ENCODE results near the gene RTKN.
"Not testable (repeated sequence)": the region's sequence is repeated elsewhere in the genome, so short reads cannot be mapped to it uniquely, and the experiment has no call there.

Gene RTKN

DNA sequence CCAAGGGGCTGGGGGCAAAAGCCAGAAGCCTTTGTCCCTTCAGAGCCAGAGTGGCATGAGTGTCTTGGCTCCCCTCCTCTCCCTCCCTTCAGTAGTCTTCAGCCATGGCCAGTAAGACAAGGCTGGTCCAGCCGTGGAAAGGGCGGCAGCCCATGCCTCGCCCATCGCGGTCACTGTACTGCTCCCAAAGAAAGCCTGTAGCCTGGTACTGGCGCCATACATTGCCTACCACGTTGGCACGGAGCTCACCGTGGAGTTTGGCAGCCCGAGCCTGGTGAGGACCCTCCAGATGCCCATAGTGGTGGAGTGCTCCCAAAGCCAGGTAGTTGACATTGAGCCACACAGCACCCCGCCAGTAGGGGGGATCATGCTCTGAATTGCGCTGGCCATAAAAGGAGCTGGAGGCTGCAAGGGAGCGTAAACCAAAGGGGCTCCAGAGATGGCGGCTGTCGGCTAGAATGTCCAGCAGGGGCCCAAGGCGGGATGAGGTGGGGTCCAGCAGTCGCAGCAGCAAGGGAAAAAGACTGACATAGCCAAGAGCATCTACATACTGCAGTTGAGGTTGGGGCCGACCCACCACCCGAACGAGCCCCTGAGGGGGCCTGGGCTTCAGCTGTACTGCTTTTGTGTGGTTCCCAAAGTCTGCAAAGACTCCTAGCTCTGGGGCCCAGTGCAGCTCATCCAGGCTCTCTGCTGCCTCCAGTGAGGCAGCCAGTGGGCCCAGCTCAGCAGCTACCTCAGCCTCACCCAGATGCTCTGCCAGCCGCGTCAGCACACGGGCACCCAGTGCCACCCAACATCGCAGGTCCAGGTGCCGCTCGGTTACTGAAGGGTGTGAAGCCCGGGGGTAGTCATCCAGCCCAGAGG is 19.7 kb upstream of the RTKN start:
- no peak for FAIRE-seq
- DNase-seq (ENCODE audit: insufficient read length, low spot score): no peak

DNA sequence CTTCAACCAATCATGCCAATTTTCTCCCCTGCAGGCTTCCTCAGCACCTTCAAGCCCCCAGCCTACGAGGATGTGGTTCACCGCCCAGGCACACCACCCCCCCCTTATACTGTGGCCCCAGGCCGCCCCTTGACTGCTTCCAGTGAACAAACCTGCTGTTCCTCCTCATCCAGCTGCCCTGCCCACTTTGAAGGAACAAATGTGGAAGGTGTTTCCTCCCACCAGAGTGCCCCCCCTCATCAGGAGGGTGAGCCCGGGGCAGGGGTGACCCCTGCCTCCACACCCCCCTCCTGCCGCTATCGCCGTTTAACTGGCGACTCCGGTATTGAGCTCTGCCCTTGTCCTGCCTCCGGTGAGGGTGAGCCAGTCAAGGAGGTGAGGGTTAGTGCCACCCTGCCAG is 18.4 kb upstream of the RTKN start:
- not testable (repeated sequence) for DNase-seq (ENCODE audit: insufficient read length, low spot score); FAIRE-seq

DNA sequence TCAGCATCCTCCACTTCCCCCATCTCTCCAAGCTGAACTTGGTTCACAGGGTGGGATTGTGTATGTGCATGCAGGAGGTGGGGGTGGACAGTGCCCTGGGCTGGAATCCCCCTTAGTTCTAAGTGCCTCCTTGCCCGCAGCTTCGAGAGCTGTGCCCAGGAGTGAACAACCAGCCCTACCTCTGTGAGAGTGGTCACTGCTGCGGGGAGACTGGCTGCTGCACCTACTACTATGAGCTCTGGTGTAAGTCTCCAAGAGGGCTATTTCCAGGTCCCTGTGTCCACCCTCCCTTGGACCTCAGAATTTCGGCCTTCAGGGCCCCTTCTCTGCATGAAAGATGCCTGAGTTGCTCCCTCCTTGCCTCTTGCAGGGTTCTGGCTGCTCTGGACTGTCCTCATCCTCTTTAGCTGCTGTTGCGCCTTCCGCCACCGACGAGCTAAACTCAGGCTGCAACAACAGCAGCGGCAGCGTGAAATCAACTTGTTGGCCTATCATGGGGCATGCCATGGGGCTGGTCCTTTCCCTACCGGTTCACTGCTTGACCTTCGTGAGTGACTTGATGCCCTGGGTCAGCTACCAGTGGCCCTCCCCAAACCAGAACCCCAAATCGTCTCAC is 17.9 kb upstream of the RTKN start:
- not testable (repeated sequence) for DNase-seq (ENCODE audit: insufficient read length, low spot score); FAIRE-seq

DNA sequence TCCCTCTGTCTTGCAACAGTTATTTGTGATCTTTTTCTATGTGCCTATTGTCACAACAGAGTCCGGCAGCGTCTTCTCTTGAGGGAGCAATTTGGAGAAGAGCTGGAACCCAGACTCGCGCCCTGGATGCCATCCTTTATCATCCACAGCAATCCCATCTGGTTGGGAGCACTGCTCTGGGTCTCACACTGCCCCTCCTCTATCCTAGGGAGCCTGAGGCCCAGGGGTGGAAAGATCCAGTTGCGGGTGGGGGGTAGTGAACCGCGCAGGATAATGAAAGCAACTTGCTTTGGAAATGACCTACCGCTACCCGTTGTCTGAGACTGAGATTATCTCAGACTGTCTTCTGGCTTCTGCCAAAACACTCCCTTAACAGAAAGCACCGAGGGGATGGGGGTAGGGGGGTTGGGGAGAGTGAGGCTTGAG is 17.2 kb upstream of the RTKN start:
- no peak for DNase-seq (ENCODE audit: insufficient read length, low spot score)
- FAIRE-seq: no peak

DNA sequence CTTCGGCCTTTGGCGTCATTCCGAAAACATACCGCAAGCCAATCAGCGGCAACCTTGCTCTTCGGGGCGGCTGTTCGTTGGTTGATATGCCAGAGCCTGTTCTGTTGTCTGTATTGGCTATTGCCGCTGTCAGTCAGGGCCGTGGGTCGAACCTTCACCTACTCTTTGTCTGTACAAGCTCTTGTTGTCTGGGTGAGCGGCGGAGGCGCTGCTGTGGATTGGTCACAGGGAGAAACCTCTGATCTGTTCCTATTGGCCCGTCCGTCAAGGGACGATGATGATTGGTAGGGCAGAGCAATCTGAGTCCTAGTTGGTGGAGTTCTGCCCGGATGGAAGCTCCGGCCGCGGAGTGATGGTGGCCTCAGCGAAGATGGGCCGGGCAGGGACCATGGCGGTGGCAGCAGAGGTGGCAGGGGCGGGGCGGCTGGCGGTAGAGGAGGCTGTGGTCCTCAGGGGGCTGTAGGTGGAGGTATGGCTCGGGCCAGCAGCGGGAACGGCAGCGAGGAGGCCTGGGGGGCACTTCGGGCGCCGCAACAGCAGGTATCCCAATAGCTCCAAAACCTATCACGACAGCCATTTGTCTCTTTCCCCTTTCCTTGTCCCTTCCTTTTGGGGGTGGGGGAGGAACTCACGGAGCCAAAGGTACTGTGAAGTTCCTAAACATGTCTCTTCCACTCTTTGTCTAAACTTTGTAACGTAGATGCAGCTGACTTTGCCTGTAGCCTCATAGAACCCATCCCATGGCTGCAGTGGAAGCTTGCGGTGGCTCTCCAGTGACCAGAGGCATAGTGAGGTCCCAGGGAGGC is 16.6 kb upstream of the RTKN start, which contains the start of gene WBP1:
TSS of gene WBP1 (plus strand) at position 307 of the 806 bp plus-strand sequence. CDS start at position 472, 165 bp downstream.
- FAIRE-seq (peak; percentile 97), DNase-seq (ENCODE audit: insufficient read length, low spot score) (peak; percentile 100)

DNA sequence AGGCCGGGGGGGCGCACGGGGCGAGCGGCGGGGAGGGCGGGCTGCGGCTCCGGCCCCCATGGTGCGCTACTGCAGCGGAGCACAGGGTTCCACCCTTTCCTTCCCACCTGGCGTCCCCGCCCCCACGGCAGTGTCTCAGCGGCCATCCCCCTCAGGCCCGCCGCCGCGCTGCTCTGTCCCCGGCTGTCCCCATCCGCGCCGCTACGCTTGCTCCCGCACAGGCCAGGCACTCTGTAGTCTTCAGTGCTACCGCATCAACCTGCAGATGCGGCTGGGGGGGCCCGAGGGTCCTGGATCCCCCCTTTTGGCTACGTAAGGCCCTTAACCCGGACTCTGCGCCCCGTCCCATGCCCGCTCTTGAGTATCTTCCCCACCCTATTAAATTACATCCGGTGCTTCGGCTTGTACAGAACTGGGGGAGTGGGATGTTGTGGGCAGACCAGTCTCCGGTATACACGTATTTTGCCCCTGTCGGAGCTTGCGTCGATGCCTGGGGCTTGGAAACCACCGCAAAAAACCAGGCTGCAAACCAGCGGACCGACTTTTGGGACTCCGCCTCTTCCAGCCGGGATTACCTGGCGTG is 15.9 kb upstream of the RTKN start:
- DNase-seq (ENCODE audit: insufficient read length, low spot score) (peak; percentile 59), FAIRE-seq (no peak)

DNA sequence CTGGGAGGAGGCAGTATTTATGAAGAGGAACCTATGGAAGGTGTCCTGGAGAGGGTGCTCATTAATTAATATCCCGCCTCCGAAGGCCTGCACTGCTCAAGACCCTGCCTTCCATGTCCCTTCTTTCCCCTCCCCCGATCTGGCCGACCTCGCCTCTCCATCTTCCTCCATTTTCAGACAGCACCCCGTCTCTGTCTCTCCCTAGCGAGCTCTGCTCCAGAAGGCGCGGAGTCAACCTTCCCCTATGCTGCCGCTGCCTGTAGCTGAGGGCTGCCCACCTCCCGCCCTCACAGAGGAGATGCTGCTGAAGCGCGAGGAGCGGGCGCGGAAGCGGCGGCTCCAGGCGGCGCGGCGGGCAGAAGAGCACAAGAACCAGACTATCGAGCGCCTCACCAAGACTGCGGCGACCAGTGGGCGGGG is 15.4 kb upstream of the RTKN start:
- FAIRE-seq (no peak), DNase-seq (ENCODE audit: insufficient read length, low spot score) (no peak)

DNA sequence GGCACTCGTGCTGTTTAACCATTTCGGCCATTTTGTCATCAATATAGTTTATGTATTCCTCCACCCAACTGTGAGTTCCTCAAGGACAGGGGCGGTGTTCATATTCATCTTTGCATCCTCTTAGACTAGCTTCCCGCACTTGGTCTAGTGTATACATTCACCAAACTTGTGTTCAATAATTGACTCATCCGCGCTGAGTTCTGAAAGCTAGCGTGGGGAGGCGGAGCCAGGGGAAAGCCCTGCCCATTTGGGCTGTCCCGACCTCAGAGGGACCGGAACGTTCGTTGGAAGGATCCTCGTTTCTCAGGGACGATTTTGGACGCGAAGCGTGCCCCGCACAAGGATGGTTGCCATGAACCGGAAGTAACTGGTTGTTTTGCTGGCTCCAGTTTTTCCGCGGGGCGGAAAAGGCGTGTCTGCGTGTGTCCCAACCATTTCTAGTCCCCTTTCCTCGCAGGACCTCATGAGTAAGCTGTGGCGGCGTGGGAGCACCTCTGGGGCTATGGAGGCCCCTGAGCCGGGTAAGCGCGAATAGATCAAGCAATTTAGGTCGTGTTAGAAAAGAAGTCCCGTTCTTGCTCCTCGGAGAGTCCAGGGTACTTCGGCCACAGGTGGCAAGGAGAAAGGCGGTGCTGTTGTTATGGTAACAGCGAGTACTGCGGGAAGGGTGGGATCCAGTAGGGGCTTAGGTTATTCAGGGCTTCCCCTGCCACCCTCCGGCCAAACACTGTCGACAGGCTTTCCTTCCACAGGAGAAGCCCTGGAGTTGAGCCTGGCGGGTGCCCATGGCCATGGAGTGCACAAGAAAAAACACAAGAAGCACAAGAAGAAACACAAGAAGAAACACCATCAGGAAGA is 13.1 kb upstream of the RTKN start, which contains the start of gene INO80B:
TSS of gene INO80B (plus strand) at position 434 of the 858 bp plus-strand sequence. CDS start at position 464, 30 bp downstream.
- FAIRE-seq (peak; percentile 94), DNase-seq (ENCODE audit: insufficient read length, low spot score) (peak; percentile 95)

DNA sequence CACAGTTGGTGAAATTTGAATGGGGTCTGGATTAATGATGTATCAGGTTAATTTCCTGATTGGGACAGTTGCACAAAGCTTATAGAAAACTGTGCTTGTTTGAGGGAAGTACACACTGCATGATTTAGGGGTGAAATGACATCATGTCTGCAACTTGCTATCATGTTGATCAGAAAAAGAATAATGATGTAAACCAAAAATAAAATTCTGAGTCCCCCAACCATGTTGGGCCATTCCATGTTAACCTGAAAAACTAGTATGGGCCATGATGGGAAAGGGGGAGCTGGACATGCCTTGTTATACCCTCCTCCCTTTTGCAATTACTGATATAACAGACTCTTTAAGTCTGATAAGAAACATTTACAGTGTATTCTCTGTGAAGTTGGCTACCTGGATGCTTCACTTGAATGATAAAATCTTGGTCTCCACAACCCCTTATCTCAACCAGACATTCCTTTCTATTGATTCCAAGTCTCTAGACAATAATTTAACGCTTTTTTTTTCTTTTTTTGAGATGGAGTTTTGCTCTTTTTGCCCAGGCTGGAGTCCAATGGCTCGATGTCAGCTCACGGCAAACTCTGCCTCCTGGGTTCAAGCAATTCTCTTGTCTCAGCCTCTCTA is 8.9 kb upstream of the RTKN start:
- no peak for FAIRE-seq
- DNase-seq (ENCODE audit: insufficient read length, low spot score): no peak

DNA sequence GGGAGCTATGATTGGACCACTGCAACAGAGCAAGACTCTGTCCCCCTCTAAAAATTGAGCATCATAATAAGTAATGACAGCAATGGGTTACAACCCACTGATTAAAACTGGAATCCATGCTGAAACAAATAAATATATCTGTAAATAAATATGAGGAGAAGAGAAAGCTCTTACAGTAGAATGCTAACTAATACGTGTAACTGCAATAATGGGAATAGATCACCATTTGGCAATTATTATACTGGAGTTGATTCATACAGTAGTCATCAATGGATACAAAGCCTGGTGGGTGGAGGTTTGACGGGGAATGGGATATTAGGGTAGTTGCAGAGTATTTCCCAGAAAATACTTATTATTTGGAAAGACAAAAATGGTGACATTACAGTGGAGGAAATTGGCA is 7.0 kb upstream of the RTKN start:
- DNase-seq (ENCODE audit: insufficient read length, low spot score): no peak

DNA sequence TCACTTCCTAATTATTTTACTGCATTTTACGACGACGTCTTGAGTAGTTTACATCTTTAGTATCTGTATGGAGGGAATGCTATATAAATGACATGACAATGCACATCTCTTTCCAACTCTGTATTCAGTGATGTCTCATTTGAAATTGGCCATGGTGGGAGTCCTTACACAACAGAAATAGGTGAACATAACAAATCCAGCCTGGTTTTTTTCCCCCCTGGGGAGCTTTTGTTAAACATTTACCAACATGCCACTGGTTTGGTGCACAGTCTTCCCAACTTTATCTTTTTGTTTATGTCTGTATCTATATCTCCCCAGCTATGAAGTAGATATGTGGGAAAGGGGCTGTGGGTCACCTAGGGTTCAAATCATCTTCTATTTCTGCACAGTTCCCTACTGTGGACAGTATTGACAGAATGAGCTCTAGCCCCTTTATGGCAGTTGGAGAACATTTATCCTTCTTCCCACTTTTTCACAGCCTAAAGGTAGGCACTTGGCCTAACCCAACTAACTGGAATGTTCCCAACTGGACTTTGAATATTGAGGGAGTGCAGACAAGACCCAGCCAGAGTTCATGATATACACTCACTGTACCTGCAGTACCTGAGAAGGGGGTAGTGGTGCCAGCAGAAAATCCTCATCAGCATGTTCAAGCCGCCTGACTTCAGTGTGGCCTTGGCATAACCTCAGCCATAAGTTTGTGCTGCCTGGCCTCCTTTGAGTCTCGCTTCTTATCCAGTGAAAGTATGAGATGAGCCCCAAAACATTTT is 5.7 kb upstream of the RTKN start:
- DNase-seq (ENCODE audit: insufficient read length, low spot score) (no peak), FAIRE-seq (no peak)

More for the DNA sequence above, 7.0 kb upstream of the RTKN start:
- no peak for FAIRE-seq

DNA sequence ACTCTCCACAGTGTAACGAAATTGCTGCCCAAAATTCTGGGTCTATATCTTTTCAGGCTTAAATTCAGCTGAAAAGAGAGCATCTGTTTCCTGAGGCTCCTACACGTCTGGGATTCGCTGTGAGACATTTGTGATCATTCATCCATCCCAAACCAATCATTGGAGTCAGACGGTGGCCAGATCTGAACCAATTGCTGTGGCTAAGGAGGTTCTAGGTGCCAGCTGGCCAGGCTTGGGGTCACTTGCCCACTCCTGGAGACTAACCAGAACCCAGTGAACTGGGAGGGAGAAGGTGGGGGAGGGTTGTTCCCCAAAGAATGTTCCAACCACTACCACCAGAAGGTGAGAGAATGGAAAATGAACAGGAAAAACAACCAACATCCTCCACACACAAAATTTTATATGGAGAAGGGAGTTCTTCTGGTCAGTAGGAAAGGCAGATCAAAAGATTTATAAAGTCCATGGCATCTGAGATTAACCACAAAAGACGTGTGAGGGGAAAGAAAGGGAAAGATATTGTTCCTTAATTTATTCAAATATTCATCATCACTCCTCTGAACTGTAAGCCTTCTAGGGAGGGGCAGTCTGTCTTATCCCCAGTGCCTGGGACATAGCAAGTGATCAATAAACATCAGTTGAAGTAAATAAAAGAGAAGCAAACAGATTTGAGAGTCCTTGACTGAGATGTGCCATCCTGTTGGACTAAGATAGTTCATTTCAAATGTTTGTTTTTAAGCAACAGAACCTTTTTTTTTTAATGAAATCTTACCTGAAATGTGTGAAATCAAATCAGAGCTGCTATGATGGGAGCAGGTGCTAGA is 3.0 kb upstream of the RTKN start:
- DNase-seq (ENCODE audit: insufficient read length, low spot score) (no peak), FAIRE-seq (no peak)

DNA sequence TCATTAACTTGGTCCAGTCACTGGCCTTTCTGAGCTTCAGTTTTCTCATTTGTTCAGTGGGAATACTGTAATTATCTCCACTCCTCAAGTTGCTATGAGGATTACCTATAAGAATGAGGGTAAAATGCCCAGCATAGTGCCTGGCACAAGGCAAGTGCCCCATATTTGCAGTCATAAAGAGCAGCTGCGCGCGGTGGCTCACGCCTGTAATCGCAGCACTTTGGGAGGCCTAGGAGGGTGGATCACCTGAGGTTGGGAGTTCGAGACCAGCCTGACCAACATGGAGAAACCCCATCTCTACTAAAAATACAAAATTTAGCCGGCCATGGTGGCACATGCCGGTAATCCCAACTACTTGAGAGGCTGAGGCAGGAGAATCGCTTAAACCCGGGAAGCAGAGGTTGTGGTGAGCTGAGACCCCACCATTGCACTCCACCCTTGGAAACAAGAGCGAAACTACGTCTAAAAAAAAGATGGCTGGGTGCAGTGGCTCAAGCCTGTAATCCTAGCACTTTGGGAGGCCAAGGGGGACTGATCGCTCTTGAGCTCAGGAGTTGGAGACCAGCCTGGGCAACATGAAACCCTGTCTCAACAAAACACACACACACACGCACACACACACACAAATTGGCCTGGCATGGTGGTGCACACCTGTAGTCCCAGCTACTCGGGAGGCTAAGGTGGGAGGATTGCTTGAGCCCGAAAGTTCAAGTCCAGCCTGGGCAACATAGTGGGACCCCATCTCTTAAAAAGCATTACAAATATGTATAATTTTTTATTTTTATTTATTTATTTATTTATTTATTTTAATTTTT is 953 bp upstream of the RTKN start:
- FAIRE-seq; DNase-seq (ENCODE audit: insufficient read length, low spot score): not testable (repeated sequence)

DNA sequence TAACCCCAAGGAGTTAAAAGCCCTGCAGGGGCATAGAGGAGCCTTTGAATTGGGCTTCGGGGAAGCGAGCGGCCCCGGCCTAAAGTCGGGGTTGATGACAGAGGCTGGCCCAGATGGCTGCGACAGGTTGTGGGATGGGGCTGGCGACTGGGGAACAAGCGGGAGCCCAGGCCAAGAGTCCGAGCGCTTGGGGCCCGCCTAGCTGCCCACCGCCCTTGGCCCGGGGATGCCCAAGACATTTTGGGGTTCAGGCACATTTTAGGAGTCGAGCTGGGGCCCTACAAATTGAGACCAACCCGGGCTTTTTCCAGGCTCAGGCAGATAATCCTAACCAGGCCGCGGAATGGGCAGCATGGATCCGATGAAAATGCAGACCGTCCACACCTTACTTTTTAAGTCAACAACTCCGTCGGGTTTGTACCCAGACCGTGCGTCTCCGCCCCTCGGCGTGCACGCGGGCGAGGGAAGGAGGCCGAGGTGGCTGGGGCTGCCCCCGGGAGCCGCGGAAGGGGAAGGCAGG is 507 bp downstream of the RTKN start:
- FAIRE-seq (no peak), DNase-seq (ENCODE audit: insufficient read length, low spot score) (no peak)

DNA sequence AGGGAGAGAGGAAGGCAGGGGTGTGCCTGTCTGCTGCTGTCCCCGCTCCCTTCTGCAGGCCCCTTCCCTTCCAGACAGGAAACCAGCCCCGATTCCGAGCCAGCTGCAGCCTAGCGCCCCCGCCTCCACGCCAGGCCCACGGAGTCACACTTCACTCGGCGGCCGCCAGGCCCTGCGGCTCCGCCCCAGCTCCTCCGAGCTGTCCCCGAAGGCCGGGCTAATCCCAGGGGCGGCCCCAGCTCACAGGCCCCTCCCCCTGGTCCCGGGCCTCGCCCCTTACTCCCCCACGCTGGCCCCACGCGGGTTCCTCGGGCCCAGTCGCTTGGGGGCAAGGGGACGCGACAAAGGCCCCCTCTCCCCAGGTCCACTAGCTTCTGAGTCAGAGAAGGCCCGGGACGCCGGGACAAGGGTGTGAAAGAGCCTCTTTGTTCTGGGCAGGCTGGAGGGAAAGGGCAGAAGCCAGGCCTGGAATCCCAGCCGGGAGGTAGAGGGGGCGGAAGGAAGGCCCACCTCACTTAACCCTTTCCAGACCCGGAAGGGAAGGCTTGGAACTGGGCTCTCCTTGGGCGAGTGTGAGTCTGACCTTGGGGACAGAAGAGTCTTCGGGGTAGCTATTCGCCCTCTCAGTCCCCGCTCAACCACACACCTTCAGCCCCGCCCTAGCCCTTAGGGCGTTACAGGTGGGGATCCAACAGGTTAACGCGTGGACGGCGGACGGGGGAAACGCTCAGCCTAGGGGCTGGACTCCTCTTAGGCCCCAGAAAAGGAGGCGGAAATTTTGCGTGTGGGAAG is 1.2 kb downstream of the RTKN start:
- peak; percentile 98 for DNase-seq (ENCODE audit: insufficient read length, low spot score)

More for the DNA sequence above, 1.2 kb downstream of the RTKN start:
- peak; percentile 84 for FAIRE-seq
